Panc1 (cell line): ENCODE results near the gene FHAD1. TPM values are rescaled to one million over a fixed set of nuclear protein-coding genes. Genes with fewer than 3 reads are reported as not detected.

ENCODE experiments used
- ATAC-seq: fragments of 200-7000 bp; cut with Tn5 transposase; 2 replicates; pipeline ENCODE4 v1.9.1; 2020; ENCODE audit warnings: mild to moderate bottlenecking, moderate library complexity
- BruUV-seq: library from RNA; stranded (reverse); fragments of 400-500 nt; replicated peaks from 2 replicates; lab custom pipeline; 2021; lab: Mats Ljungman, UMichigan
- CTCF ChIA-PET: fragments of 300-600 bp; sonication (Branson Sonifier 250); formaldehyde crosslinking; loops from one replicate; lab custom pipeline; 2022; ENCODE audit warnings: antibody characterized with exemption; lab: Charles Lee
- POLR2A ChIA-PET: fragments of 300-600 bp; sonication (Branson Sonifier 250); formaldehyde crosslinking; loops from one replicate; lab custom pipeline; 2022; ENCODE audit warnings: antibody characterized with exemption; lab: Charles Lee
- DNase-seq: peaks from one replicate; pipeline ENCODE4 v3.0.0-alpha.2; 2010; ENCODE audit warnings: low read depth, low spot score
- H3K27ac ChIP-seq: 2 replicates; pipeline ENCODE4 v1.5.1; 2011; ENCODE audit warnings: mild to moderate bottlenecking, low read length, inconsistent platforms
- H3K27me3 ChIP-seq: fragments of 200-500 bp; sonication (Bioruptor generic); 2 replicates; pipeline ENCODE4 v1.6.0; 2014; ENCODE audit warnings: low read length, inconsistent platforms; ENCODE audit not compliant: control insufficient read depth, insufficient read depth
- H3K36me3 ChIP-seq: fragments of 200-500 bp; sonication (Bioruptor generic); 2 replicates; pipeline ENCODE4 v1.5.1; 2014; ENCODE audit warnings: inconsistent platforms, mild to moderate bottlenecking, low read length, moderate library complexity; ENCODE audit not compliant: control insufficient read depth, insufficient read depth
- H3K4me1 ChIP-seq: 2 replicates; pipeline ENCODE4 v1.5.1; 2011; ENCODE audit warnings: inconsistent platforms, mild to moderate bottlenecking, low read length, moderate library complexity; ENCODE audit not compliant: control insufficient read depth, insufficient read depth
- H3K4me3 ChIP-seq, 2 experiments: 2 replicates each; pipeline ENCODE4 v1.5.1; 2011 to 2012; ENCODE audit warnings: low read depth in 2 of 2, low read length in 2 of 2, mild to moderate bottlenecking in 2 of 2, inconsistent platforms in 1 of 2, moderate library complexity in 1 of 2
- H3K9me3 ChIP-seq: fragments of 200-500 bp; sonication (Bioruptor generic); 2 replicates; pipeline ENCODE4 v1.5.1; 2014; ENCODE audit warnings: low read depth, mild to moderate bottlenecking, inconsistent platforms, low read length, moderate library complexity; ENCODE audit not compliant: control insufficient read depth, insufficient read depth
- POLR2AphosphoS5 ChIP-seq: IDR thresholded peaks from 2 replicates; pipeline ENCODE4 v1.6.1; 2012; ENCODE audit warnings: mild to moderate bottlenecking, low read depth, low read length, moderate library complexity
- SIN3A ChIP-seq: IDR thresholded peaks from 2 replicates; pipeline ENCODE4 v1.6.1; 2012; ENCODE audit warnings: low read depth, mild to moderate bottlenecking, low read length, moderate library complexity, borderline replicate concordance; ENCODE audit not compliant: insufficient read depth
- TCF7L2 ChIP-seq: IDR thresholded peaks from 2 replicates; pipeline ENCODE4 v1.6.1; 2011; ENCODE audit warnings: mild to moderate bottlenecking, low read depth, low read length, inconsistent platforms
- in situ Hi-C: cut with HindIII; loops from 2 replicates; pipeline ENCODE4 v1.10.0; 2016; ENCODE audit warnings: low sequenced_read_pairs, low pct_unique_long_range_greater_than_20kb
- intact Hi-C: fragments of 100-400 bp; cut with micrococcal nuclease; formaldehyde crosslinking; loops from one replicate; pipeline ENCODE4 v1.10.0; 2022; ENCODE audit not compliant: unreplicated experiment
- total RNA-seq: library from RNA; stranded (reverse); gene quantifications from one replicate; pipeline ENCODE4 v1.2.1, GENCODE V29; 2021; ENCODE audit not compliant: unreplicated experiment
- TF ChIP-seq, protein P1 (sequence below): fragments of 450-650 bp; IDR thresholded peaks from 2 replicates; pipeline ENCODE4 v1.5.1; 2017; ENCODE audit warnings: mild to moderate bottlenecking
- TF ChIP-seq, protein P2 (sequence below), 2 experiments: IDR thresholded peaks; 2 replicates each; pipeline ENCODE4 v1.6.1; 2011 to 2012; ENCODE audit warnings: low read depth in 2 of 2, control low read depth in 1 of 2, low read length in 1 of 2, mild to moderate bottlenecking in 1 of 2, moderate library complexity in 1 of 2; ENCODE audit not compliant: insufficient read depth in 1 of 2

Gene FHAD1
- total RNA-seq, 1 experiment from 2014 or later = 0.23 TPM

DNA sequence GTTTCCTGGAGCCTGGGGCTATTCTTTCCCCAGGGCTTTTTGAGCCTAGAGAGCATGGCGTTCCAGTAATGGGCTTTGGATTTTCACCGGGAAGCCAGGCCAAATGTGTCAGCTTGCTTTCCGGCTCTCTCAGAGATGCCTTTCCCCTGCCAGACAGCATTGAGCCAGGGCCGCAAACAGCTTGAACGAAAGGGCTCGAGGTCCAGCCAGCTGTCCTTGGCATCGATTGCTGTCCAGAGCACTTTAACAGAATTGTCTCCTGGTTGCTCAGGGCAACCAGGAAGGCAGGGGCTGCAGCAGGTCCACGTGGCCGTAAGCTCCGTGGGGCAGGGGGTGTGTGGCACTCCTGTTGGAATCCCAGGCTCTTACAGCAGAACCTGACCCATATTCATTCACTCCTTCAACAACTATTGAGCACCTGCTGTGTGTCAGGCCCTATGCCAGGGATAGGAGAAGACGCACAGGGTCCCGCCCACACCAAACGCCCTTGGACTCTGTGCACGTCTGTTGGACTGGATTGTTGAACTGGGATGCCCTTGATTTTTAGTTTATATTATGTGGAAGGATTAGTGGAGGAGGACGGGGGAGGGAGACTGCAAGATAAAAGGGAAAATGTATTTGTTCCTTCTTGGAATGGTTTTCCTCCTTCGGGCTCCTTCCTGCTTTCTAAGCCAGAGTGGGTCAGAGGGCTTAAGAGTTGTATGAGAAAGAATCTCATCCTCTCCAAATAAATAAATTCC is 123.9 kb downstream of the FHAD1 start:
- TF ChIP-seq POLR2AphosphoS5 (no peak), SIN3A (no peak), TCF7L2 (no peak)
- TF ChIP-seq, protein P1, sequence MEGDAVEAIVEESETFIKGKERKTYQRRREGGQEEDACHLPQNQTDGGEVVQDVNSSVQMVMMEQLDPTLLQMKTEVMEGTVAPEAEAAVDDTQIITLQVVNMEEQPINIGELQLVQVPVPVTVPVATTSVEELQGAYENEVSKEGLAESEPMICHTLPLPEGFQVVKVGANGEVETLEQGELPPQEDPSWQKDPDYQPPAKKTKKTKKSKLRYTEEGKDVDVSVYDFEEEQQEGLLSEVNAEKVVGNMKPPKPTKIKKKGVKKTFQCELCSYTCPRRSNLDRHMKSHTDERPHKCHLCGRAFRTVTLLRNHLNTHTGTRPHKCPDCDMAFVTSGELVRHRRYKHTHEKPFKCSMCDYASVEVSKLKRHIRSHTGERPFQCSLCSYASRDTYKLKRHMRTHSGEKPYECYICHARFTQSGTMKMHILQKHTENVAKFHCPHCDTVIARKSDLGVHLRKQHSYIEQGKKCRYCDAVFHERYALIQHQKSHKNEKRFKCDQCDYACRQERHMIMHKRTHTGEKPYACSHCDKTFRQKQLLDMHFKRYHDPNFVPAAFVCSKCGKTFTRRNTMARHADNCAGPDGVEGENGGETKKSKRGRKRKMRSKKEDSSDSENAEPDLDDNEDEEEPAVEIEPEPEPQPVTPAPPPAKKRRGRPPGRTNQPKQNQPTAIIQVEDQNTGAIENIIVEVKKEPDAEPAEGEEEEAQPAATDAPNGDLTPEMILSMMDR = no peak
- TF ChIP-seq, protein P2, sequence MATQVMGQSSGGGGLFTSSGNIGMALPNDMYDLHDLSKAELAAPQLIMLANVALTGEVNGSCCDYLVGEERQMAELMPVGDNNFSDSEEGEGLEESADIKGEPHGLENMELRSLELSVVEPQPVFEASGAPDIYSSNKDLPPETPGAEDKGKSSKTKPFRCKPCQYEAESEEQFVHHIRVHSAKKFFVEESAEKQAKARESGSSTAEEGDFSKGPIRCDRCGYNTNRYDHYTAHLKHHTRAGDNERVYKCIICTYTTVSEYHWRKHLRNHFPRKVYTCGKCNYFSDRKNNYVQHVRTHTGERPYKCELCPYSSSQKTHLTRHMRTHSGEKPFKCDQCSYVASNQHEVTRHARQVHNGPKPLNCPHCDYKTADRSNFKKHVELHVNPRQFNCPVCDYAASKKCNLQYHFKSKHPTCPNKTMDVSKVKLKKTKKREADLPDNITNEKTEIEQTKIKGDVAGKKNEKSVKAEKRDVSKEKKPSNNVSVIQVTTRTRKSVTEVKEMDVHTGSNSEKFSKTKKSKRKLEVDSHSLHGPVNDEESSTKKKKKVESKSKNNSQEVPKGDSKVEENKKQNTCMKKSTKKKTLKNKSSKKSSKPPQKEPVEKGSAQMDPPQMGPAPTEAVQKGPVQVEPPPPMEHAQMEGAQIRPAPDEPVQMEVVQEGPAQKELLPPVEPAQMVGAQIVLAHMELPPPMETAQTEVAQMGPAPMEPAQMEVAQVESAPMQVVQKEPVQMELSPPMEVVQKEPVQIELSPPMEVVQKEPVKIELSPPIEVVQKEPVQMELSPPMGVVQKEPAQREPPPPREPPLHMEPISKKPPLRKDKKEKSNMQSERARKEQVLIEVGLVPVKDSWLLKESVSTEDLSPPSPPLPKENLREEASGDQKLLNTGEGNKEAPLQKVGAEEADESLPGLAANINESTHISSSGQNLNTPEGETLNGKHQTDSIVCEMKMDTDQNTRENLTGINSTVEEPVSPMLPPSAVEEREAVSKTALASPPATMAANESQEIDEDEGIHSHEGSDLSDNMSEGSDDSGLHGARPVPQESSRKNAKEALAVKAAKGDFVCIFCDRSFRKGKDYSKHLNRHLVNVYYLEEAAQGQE (IDR thresholded peaks at IDR 0.05; ENCODE audit: insufficient read depth in 1 of 2, low read depth in 2 of 2, low read length in 1 of 2) = no peak
- intact Hi-C loops (no loop called here), in situ Hi-C loops (no loop called here)
- H3K27me3 ChIP-seq = no peaks in the 10 kb centered on the region
- BruUV-seq = no TSS peak
- no peaks in the 10 kb centered on the region for H3K4me1 ChIP-seq
- CTCF ChIA-PET = no interaction called here
- H3K4me3 ChIP-seq = no peak overlapping the region
- H3K36me3 ChIP-seq = no peaks in the 10 kb centered on the region
- POLR2A ChIA-PET = no interaction called here
- DNase-seq = no peak
- ATAC-seq = no peak
- no peak overlapping the region for H3K27ac ChIP-seq
- no peaks in the 10 kb centered on the region for H3K9me3 ChIP-seq

DNA sequence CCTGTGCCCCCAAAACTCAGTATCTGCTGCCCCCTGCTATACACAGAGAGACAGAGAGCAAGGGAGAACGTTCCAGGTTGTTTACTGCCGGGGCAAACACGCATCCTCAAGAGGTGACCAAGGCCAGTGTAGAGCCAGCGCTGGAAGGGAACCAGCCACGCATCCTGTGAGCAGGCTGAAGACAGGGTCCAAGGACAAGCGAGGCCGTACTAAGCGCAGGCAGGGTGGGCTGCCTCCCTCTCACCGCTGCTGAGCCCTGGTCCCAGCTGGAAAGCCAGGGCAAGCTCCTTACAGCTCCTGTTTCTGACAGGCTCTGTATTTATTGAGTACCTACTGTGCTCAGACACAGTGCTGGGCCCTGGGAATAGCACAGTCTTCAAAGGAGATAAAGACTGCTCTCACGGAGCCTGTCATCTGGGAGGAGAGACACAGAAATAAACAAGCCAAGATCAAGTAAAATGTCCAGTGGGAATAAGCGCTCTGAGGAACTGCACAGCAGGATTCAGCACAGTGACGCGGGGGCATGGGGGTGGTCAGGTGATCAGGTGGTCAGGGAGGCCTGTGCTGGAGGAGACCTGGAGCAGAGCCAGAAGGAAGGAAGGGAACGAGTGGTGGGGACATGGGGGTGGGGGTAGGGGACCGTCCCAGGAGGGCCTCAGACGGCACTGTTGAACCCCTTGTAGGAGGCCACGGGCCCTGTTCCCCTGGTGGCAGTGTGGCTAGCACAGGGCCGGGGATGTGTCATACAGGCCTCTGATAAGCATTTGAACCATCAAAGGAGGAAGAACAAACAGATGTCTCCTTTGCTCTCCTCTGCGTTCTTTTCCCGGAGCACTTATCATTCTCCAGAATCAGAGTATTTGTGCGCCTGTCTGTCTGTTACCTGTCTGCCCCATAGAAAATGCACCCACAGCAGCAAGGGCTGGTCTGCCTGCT is 124.9 kb downstream of the FHAD1 start:
- POLR2A ChIA-PET = no interaction called here
- no TSS peak for BruUV-seq
- H3K27ac ChIP-seq = no peak overlapping the region

More for the DNA sequence above, 124.9 kb downstream of the FHAD1 start:
- no peak for TF ChIP-seq POLR2AphosphoS5
- no peak for TF ChIP-seq SIN3A
- TF ChIP-seq TCF7L2 = no peak
- TF ChIP-seq, protein P1 = no peak
- TF ChIP-seq, protein P2 (IDR thresholded peaks at IDR 0.05; ENCODE audit: insufficient read depth in 1 of 2, low read depth in 2 of 2, low read length in 1 of 2) = no peak
- no peak for ATAC-seq
- H3K4me1 ChIP-seq = no peaks in the 10 kb centered on the region
- H3K27me3 ChIP-seq = no peaks in the 10 kb centered on the region
- in situ Hi-C loops (no loop called here), intact Hi-C loops (no loop called here)
- no peaks in the 10 kb centered on the region for H3K36me3 ChIP-seq
- CTCF ChIA-PET = no interaction called here
- DNase-seq = no peak
- no peak overlapping the region for H3K4me3 ChIP-seq
- H3K9me3 ChIP-seq = no peaks in the 10 kb centered on the region
